ENCODE measurements around the gene CTNNA3.
"Not testable (repeated sequence)": the region's sequence is repeated elsewhere in the genome, so short reads cannot be mapped to it uniquely, and the experiment has no call there.

The CTNNA3 gene

GRCh38 chr10:66466622-66467021 lies 1229.4 kb downstream of the CTNNA3 start:
- no peak for DNase-seq

- DNase-seq, result no peak
Measured at GRCh38 chr10:66463611-66464010, 1232.4 kb downstream of the CTNNA3 start.

GRCh38 chr10:66457629-66458028 lies 1238.4 kb downstream of the CTNNA3 start:
- no peak for DNase-seq

- DNase-seq, result no peak
Measured at GRCh38 chr10:66455304-66455703, 1240.7 kb downstream of the CTNNA3 start.

- DNase-seq, result no peak
Measured at GRCh38 chr10:66440568-66440967, 1255.4 kb downstream of the CTNNA3 start.

- DNase-seq, result no peak
Measured at GRCh38 chr10:66414943-66415342, 1281.1 kb downstream of the CTNNA3 start.

- DNase-seq, result no peak
Measured at GRCh38 chr10:66405566-66405965, 1290.4 kb downstream of the CTNNA3 start.

GRCh38 chr10:66398669-66399068 lies 1297.3 kb downstream of the CTNNA3 start:
- no peak for DNase-seq

- DNase-seq, result no peak
Measured at GRCh38 chr10:66394342-66395063, 1301.5 kb downstream of the CTNNA3 start.

GRCh38 chr10:66390926-66391325 lies 1305.1 kb downstream of the CTNNA3 start:
- DNase-seq, result no peak

GRCh38 chr10:66381045-66381444 lies 1315.0 kb downstream of the CTNNA3 start:
- DNase-seq, result no peak

GRCh38 chr10:66378117-66378876 lies 1317.7 kb downstream of the CTNNA3 start:
- no peak for DNase-seq

- DNase-seq, result no peak
Measured at GRCh38 chr10:66368146-66368545, 1327.8 kb downstream of the CTNNA3 start.

GRCh38 chr10:66366163-66366562 lies 1329.8 kb downstream of the CTNNA3 start:
- DNase-seq, result no peak

- no peak for DNase-seq
Measured at GRCh38 chr10:66365686-66366085, 1330.3 kb downstream of the CTNNA3 start.

GRCh38 chr10:66362522-66362921 lies 1333.5 kb downstream of the CTNNA3 start:
- DNase-seq, result no peak

- not testable (repeated sequence) for DNase-seq
Measured at GRCh38 chr10:66353822-66354221, 1342.2 kb downstream of the CTNNA3 start.

GRCh38 chr10:66353422-66353821 lies 1342.6 kb downstream of the CTNNA3 start:
- DNase-seq, result no peak

GRCh38 chr10:66350622-66351399 lies 1345.2 kb downstream of the CTNNA3 start:
- DNase-seq, result no peak

- no peak for DNase-seq
Measured at GRCh38 chr10:66349726-66350125, 1346.3 kb downstream of the CTNNA3 start.

GRCh38 chr10:66349076-66349475 lies 1346.9 kb downstream of the CTNNA3 start:
- no peak for DNase-seq

- no peak for DNase-seq
Measured at GRCh38 chr10:66337211-66337610, 1358.8 kb downstream of the CTNNA3 start.

- no peak for DNase-seq
Measured at GRCh38 chr10:66336791-66337190, 1359.2 kb downstream of the CTNNA3 start.

- not testable (repeated sequence) for DNase-seq
Measured at GRCh38 chr10:66335753-66336152, 1360.2 kb downstream of the CTNNA3 start.
